GM19023 (cell line): Measurements from ENCODE around the gene ACOX3.
"Not testable (repeated sequence)": the region's sequence is repeated elsewhere in the genome, so short reads cannot be mapped to it uniquely, and the experiment has no call there.

Source experiments
- ATAC-seq: cut with Tn5 transposase; IDR thresholded peaks from one replicate; pipeline ENCODE4 v1.9.1; 2021; ENCODE audit warnings: mild to moderate bottlenecking, moderate library complexity; ENCODE audit not compliant: unreplicated experiment

Gene ACOX3

DNA sequence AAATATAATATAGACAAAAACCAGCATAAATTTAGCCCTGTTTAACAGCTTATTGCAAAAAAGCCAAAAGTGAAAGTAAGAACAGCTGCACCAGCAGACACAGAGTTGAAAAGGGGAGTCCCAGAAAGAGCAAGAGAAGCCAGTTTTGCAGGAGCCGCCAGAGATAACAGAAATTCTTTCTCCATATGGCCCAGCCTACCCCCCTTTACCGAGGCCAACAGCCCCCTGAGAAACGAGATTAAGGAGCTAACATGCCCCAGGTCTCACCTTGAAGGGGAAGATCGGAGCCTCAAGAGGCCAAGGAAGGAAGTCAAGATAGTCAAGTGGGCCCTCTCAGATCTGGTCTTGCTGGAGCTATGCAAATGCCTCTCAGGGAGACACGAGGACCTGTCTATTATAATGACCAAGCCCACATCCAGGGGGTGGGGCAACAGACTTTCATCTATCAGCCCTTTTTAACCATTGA lies 4.8 kb downstream of the ACOX3 start:
- ATAC-seq: peak; percentile 74

DNA sequence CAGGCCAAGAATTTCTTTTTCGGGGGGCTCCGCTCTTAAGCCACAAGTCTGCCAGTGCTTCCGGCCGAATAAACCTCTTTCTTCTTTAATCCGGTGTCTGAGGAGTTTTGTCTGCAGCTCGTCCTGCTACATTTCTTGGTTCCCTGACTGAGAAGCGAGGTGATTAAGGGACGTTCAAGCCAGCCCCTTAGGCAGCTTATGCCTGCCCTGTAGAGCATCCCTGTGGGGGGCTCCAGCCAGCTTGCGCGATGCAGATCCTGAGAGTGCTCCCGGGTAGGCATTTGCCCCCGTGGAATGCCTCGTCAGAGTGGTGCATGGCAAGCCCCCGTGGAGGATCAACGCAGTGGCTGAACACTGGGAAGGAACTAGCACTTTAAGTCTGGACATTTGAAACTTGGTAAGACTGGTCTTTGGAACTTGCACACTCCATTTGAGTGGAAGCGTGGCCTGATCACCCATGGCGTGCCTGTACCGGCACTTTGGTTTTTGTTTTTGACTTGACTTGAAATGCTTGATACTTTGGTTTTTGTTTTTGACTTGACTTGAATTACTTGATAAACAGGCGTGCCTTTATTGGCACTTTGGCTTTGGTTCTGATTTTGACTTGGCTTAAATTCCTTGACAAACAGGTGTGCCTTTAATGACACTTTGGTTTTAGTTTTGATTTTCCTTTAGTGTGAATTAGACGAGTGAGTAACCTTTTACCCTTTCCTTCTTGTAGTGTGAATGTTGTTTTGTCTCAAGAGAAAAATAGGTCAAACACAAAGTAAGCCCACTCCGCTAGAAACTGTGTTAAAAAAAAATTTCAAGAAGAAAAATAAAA lies 6.1 kb downstream of the ACOX3 start:
- ATAC-seq: no peak

DNA sequence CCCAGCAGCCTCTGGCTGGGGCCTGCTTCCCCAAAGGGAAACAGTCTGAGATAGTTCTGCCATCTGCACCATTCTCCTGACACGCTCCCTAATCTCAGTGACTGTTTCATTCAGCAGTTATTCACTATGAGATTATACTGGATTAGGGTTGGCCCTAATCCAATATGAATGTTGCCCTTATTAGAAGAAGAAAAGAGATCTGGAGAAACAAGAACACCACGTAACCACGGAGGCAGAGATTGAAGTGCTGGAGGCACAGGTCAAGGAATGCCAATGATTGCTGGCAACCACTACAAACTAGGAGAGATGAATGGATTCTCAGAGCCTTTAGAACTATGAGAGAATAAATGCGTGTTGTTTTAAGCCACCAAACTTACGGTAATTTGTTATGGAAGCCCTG lies 7.4 kb downstream of the ACOX3 start:
- no peak for ATAC-seq

DNA sequence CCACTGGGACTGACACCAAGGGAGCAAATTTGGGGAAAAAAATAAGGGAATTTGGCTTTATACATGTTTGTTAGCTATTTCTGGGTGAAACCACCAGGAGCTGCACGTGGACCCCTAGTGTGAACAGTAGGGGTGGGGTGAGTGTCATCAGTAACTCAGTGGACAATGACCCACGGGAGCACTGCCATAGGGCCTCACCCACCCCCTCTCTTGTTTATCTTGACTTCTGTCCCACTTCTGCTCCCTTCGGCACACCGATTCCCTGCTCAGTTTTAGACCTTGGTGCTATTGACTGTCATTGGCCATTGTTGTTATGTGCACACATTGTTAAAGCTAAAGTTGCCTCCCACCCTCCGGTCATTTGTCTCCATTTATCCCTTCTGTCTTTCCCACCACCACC lies 9.0 kb downstream of the ACOX3 start:
- no peak for ATAC-seq

DNA sequence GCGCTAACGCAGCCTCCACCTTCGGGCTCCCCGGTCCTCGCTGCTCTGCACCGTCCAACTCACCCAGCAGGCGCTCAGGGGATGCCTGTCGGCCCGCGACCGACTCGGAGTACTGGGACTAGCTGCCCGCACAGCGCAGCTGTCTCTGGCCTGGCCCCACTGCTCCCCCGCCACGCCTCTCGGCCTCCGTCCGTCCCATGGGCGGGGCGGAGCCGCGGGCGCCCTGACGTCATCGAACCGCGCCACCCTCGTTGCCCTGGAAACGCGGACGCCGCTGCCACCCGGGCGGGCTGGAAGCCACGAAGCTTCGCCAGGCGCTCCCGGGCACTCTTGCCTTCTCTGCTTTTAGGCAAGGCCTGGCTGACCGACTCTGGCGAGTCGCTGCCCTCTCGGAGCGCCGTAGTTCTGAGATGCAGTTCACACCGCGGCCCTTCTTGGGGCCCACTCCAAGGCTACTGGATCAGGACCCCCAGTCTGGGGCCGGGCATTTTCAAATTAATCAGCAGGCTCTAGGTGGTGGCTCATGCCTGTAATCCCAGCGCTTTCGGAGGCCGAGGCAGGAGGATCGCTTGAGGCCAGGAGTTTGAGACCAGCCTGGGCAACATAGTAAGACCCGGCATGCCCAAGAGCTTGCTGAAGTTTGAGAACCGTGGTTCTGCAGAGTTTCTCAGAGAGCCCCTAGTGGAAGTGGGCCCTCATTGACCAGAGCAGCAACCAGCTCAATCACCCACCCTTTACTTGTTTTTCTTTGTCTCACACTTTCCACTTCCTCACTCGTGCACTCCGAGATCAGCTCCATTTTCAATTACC lies 12.0 kb downstream of the ACOX3 start:
- peak; percentile 96 for ATAC-seq

DNA sequence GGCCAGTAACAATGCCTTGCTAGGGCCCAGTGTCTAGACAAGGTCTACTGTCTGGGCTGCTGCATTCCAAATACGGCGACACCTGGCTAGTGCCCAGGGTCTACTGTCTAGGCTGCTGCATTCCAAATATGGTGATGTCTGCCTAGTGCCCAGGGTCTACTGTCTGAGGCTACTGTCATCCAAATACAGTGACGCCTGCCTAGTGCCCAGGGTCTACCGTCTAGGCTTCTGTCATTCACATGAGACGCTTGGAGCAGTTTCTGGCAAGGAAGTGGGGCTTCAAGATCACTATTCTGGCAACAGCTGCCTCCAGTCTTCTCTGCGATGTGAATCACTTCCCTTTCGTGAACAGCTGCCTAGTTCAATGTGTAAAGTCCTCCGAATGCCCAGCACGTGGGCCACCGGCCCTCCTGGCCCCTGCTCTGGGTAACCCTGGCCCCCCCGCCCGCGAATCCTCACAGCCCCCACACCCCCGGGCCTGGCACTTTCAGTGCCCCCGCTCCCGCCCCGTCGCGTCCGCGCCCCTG lies 12.7 kb downstream of the ACOX3 start:
- peak; percentile 56 for ATAC-seq

DNA sequence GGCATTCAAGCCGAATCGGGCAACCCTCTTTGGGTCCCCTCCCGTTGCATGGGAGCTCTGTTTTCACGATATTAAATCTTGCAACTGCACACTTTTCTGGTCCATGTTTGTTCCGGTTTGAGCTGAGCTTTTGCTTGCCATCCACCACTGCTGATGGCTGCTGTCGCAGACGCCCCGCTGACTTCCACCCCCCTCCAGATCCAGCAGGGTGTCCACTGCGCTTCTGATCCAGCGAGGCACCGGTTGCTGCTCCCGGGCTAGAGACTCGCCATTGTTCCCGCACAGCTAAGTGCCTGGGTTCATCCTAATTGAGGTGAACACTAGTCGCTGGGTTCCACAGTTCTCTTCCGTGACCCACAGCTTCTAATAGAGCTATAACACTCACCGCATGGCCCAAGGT lies 13.3 kb downstream of the ACOX3 start:
- ATAC-seq: no peak

DNA sequence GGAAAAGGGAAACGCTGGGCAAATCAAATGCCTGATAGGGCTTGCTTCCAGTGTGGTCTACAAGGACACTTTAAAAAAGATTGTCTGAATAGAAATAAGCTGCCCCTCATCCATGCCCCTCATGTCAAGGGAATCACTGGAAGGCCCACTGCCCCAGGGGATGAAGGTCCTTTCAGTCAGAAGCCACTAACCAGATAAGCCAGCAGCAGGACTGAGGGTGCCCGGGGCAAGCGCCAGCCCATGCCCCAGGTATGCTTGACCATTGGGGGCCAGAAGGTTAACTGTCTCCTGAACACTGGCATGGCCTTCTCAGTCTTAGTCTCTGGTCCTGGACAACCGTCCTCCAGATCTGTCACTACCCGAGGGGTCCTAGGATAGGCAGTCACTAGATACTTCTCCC lies 17.7 kb downstream of the ACOX3 start:
- no peak for ATAC-seq

DNA sequence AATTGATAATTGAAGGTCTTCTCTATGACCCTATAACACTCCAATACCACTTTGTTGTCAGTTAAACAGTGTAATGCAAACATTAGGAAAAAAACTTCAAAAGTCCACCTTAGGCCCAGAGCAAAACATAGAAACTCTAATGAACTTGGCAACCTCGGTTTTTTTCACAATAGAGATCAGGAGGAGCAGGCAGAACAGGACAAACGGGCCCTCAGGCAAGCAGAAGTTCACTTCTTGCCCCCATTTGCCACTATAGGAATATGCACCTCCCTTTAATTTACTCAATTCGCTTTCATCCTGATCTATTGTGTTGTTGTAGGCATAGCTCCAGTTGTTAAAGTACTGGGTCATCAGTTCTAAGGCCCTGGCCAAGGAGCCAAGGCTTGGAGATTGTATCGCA lies 18.2 kb downstream of the ACOX3 start:
- no peak for ATAC-seq

DNA sequence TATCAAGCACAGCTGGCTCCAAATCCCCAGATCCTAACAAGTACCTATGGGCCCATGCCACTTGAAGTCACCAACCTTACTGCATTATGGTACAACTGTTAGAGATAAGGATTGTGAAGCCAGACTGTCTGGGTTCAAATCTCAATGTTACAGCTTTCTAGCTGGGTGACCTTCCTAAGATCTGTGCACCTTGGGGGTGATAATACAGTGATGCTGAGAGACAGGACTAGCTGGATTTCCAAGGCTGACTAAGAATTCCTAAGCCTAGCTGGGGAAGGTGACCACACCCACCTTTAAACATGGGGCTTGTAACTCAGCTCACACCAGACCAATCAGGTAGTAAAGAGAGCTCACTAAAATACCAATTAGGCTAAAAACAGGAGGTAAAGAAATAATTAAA lies 20.4 kb downstream of the ACOX3 start:
- ATAC-seq: not testable (repeated sequence)

DNA sequence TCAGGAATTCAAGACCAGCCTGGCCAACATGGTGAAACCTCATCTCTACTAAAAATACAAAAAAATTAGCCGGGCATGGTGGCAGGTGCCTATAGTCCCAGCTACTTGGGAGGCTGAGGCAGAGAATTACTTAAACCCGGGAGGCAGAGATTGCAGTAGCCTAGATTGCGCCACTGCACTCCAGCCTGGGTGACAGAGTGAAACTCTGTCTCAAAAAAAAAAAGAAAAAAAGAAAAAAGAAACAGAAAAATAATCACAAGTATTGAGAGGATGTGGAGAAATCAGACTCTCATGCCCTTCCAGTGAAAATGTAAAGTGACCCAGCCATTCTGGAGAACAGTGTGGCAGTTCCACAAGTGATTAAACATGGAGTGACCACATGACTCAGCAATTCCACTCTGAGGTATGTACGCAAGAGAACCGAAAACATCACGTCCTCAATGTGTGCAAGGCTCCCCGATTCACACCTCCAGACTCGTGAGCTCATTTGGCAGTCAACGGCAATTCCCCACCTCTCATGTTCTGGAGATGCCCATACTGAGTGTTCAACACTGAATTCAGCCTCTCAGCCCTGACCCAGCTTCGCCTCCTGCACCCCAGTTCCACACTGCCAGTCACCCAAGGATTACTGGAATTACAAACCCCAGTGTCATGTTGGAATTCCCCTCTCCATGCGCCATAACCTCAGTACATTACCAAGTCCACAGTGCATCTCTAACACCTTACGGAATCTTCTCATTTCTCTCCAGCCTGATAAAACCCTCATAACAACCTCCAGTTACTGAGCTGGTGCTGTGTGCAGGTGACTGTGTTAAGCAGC lies 21.1 kb downstream of the ACOX3 start:
- peak; percentile 82 for ATAC-seq

DNA sequence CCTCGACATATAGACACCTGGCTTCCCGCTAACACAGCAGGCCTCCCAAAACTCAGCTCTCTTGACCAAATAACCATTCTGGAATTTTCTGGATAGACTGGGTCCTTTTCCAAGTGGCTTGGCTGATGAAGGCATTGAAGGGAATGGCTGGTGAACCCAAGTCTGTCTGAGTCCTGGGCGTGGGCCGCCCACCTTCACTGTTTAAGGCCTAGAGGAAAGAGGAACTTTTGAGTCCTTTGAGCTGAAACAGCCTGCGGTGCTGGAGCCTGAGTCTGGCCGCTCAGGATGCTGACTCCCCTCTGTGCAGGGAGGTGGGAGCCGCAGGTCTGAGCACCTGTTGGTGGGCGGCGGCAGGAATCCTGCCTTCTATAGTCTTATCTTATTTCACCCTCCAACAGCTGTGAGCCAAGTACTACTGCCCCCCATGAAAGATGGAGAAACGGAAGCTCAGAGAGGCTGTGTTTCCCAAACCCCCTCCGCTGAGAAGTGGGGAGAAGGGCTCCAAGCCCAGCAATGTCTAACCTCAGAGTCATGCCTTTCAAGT lies 23.4 kb downstream of the ACOX3 start:
- ATAC-seq: no peak

DNA sequence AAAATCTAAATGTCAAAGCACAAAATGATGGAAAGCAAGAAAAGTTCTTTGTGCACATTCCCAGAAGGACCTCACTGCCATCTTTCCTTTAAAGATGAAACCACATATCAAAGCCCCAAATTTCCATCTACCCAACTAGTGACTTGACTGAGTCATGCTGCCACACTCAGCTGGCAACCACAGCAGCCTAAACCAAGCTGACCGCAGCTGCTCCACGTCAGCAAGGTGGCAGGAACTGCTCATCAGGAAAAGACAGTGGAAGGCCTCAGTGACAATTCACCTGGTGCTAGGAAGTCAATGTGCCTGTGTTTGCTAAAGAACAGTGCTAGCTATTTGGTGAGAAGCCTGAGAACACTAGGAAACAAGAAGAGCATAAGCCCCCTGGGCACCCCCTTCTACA lies 26.1 kb downstream of the ACOX3 start:
- ATAC-seq: no peak

DNA sequence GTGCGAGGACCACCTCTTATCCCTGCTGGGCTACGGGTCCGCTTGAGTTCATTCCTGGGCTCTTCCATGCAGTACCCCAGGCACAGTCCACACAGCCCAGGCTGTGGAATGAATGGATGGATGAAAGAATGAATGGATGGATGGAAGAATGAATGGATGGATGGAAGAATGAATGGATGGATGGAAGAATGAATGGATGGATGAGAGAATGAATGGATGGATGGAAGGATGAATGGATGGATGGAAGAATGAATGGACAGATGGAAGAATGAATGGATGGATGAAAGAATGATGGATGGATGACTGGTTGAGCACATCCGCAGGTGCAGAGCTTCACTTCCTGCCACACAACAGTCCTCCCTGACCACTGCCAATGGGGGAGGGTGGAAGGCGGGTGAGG lies 28.2 kb downstream of the ACOX3 start:
- ATAC-seq: no peak

DNA sequence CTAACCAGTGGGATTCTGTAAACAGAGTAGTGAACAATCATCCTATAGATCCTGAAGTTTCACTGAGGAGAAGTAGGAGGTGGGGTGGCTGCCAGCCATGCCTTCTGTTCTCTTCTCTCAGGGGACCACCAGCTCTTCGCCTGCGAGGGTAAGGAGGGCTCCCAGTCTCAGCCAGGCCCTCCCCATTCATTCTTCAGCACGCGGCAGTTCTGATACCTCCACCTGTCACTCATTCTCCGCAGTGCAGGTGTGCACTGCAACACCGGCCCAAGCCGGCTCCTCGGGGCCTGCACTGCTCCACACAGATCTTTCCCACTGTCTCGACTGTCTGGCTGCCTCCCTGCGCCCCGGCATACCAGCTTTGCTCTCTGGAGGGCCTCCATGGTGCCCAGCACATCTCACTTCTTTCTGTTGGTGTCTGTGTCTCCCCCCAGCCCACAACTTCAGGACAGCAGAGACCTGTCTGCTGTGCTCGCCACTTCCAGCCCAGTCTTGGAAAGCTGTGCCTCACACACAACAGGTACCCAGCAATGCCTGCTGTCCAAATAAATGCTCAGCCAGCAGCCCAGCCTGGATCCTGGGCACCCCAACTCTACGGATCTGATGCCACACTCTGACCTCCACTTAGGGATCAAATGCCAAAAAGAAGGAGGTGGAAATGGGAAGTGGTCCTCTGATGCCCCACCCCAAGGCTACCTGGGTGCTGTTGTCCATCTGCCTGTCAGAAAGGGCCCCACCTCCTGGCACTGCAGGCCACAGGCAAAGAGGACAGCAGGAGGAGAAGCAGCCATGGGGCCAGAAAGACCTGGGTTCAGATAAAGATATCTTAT lies 29.0 kb downstream of the ACOX3 start:
- ATAC-seq: no peak

DNA sequence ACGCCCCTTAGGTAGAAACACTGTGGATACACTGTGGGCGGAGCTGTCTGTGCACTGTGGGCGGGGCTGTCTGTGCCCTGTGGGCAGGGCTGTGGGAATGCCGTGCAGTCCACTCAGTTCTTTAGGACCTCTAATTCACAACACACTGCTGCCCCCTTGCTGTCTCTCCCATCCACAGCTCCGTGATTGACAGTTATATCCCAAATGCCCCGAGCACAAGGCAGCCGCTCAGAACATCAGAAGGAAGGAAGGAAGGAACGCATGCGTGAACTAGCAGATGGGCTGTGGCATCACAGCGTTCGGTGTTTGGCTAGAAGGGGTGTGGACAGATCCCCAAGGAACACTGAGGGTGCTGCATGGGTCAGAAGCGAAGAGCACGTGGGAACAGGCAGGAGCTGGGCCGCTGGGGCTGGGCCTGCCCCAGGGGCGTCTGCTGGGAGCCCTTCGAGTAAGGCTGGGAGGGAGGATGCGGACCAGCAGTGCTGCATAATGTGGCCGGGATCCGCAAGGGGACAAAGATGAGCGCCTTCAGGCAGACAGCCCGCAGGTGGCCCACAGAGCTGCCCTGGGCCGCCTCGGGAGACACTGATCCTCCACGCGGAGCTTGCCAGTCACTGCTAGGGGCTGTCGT lies 29.8 kb downstream of the ACOX3 start:
- ATAC-seq: no peak

DNA sequence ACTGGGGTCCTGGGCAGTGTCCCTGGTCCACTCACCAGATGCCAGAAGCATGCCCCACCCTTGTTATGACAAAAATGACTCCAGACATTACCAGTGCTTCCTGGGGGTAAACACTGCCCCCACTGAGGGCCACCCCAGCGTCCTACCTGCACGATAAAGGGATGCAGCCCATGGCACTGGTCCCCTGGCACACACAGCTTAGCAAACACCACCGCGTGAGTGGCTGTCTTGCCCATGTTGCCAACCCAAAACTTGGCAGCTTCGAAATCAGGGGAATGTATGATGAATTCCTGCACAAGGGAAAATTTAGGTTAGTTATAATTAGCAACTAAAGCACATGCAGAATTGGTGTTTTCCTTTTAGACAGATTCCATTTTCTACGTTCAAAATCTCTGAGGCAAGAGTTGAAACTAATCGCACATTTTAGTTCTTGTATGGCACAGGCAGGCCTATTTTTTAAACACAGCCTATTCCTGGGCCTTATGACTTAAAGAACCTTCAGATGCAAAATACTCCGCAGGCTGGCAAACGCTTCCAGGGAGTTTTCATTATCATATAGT lies 30.4 kb downstream of the ACOX3 start:
- ATAC-seq: no peak

DNA sequence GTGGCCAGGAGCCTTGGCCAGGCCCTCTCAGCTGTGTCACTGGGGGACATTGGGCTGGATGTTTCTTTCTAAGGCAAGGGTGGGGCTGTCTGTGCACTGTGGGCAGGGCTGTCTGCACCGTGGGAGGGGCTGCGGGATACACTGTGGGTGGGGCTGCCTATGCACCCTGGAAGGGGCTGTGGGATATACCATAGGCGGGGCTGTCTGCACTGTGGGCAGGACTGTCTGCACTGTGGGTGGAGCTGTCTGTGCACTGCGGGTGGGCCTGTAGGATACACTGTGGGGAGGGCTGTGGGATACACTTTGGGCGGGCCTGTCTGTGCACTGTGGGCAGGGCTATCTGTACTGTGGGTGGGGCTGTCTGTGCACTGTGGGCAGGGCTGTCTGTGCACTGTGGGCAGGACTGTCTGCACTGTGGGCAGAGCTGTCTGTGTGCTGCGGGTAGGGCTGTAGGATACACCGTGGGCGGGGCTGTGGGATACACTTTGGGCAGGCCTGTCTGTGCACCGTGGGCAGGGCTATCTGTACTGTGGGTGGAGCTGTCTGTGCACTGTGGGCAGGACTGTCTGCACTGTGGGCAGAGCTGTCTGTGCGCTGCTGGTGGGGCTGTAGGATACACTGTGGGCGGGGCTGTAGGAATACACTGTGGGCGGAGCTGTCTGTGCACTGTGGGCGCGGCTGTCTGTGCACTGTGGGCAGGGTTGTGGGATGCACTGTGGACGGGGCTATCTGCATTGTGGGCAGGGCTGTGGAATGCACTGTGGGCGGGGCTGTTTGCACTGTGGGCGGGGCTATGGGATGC lies 31.1 kb downstream of the ACOX3 start:
- ATAC-seq: no peak
